ENCODE results near the gene LRP5.

DNA sequence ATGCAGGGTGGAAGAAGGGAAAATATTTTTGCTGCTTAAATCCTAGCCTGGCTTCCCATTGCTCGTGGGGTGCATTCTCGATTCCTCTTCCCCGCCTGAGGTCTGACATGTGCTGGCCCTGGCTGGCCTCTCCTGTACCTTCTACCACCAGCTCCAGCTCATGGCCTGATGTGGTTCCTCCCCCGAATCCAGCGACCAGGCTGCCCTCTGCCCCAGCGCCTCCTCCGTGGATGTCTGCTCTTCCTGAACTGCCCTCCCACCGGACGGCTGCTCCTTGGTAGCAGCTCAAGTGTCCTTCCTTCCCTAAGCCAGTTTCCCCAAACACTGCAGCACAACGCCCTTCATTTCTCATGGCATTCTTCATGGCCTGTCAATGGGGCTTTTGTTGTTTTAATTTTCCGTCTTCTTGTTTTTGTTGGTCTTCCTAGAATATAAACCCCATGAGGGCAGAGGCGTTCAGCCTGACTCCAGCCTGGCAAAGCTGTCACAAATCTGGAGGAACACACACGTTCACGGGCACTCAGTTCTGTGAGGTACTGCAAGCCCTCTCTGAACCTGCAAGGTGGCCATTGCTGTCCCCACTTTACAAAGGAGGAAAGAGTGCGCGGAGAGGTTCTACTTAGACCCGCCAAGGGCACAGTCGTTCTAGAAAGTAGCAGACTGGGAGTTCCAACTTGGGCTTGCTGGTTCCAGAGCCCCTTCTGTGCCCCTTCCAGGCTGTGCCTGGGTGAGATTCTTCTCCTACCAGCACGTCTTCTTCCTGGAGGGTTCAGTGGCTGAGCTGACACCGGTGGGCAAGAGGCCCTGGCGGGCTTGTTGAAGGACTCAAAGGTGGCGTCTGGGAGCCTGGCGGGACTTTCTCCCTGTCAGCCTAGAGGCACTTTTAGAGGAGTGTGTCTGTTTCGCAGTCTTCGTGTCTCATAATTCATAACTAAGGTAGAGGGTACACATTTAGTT is 953 bp upstream of the LRP5 start:
- TF ChIP-seq, protein P1, sequence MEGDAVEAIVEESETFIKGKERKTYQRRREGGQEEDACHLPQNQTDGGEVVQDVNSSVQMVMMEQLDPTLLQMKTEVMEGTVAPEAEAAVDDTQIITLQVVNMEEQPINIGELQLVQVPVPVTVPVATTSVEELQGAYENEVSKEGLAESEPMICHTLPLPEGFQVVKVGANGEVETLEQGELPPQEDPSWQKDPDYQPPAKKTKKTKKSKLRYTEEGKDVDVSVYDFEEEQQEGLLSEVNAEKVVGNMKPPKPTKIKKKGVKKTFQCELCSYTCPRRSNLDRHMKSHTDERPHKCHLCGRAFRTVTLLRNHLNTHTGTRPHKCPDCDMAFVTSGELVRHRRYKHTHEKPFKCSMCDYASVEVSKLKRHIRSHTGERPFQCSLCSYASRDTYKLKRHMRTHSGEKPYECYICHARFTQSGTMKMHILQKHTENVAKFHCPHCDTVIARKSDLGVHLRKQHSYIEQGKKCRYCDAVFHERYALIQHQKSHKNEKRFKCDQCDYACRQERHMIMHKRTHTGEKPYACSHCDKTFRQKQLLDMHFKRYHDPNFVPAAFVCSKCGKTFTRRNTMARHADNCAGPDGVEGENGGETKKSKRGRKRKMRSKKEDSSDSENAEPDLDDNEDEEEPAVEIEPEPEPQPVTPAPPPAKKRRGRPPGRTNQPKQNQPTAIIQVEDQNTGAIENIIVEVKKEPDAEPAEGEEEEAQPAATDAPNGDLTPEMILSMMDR (IDR thresholded peaks at IDR 0.05): no peak
- TF ChIP-seq POLR2A (IDR thresholded peaks at IDR 0.05): no peak
